Prostate gland (tissue), 2 donors: ENCODE results near the gene OTOP3. TPM values are rescaled to one million over a fixed set of nuclear protein-coding genes. Genes with fewer than 3 reads are reported as not detected.

Experiments
- DNase-seq: peaks from one replicate; pipeline ENCODE4 v3.0.0-alpha.2; 2019; ENCODE audit warnings: low spot score
- H3K27ac ChIP-seq, 2 donors: fragments of 200-600 bp; sonication (generic); 2 replicates each; pipeline ENCODE4 v1.5.1; 2017 to 2019
- H3K27me3 ChIP-seq: fragments of 200-600 bp; sonication (generic); replicated peaks from 2 replicates; pipeline ENCODE4 v1.5.1; 2019; ENCODE audit not compliant: insufficient read depth
- H3K36me3 ChIP-seq, 2 donors: fragments of 200-600 bp; sonication (generic); 1 replicate in 1 of 2; 2 replicates in 1 of 2; pipeline versions ENCODE4 v1.5.1 to v1.8.1; 2017 to 2019
- H3K4me1 ChIP-seq: fragments of 200-600 bp; sonication (generic); replicated peaks from 2 replicates; pipeline ENCODE4 v1.5.1; 2019
- H3K4me3 ChIP-seq, 2 donors: fragments of 200-600 bp; sonication (generic); 2 replicates each; pipeline ENCODE4 v1.5.1; 2017 to 2019
- H3K9me3 ChIP-seq: fragments of 200-600 bp; sonication (generic); 2 replicates; pipeline ENCODE4 v1.5.1; 2017
- CTCF ChIP-seq, 4 experiments: fragments of 200-600 bp in 2 of 4; fragments of 450-650 bp in 2 of 4; sonication (generic) in 2 of 4; IDR thresholded peaks; 1 replicate in 3 of 4; 2 replicates in 1 of 4; pipeline ENCODE4 v1.5.1; 2016 to 2019; ENCODE audit warnings: antibody characterized with exemption in 4 of 4, mild to moderate bottlenecking in 2 of 4, moderate library complexity in 2 of 4
- POLR2A ChIP-seq: fragments of 450-650 bp; IDR thresholded peaks from one replicate; pipeline ENCODE4 v1.6.1; 2016; ENCODE audit warnings: antibody characterized with exemption, mild to moderate bottlenecking
- POLR2AphosphoS5 ChIP-seq: sonication (generic); formaldehyde crosslinking; IDR thresholded peaks from one replicate; pipeline ENCODE4 v1.6.1; 2017; ENCODE audit warnings: antibody characterized with exemption
- WGBS: methylation state at CpG from one replicate; pipeline ENCODE4 v1.1.5; 2018; 5-methylcytosine and 5-hydroxymethylcytosine counted together
- intact Hi-C: fragments of 100-400 bp; cut with DNase I; formaldehyde crosslinking; loops from one replicate; pipeline ENCODE4 v1.14.2; 2022
- total RNA-seq, 2 donors: library from RNA; depleted of rRNA; stranded (reverse); fragments of >200 nt; gene quantifications; one replicate each; pipeline ENCODE4 v1.1.0, GENCODE V29; 2016

Gene OTOP3
- total RNA-seq, 2 donors from 2014 or later, result not detected

- Histone ChIP-seq H3K4me3 (no peak overlapping the region), H3K27ac (no peak overlapping the region), H3K27me3 (peaks cover 7% of the 10 kb centered on the region), H3K9me3 (no peaks in the 10 kb centered on the region), H3K36me3 (no peaks in the 10 kb centered on the region), H3K4me1 (no peaks in the 10 kb centered on the region)
- TF ChIP-seq POLR2AphosphoS5 (no peak), CTCF (IDR thresholded peaks at IDR 0.05) (no peak), POLR2A (no peak)
- intact Hi-C loops, result no loop called here
- no peak for DNase-seq
- 92% methylated on average over 23 of the region's 24 CpGs for WGBS
Measured at GRCh38 chr17:74930535-74931036, 5.1 kb upstream of the OTOP3 start.

- Histone ChIP-seq H3K4me3 (no peak overlapping the region), H3K9me3 (no peaks in the 10 kb centered on the region), H3K36me3 (no peaks in the 10 kb centered on the region), H3K4me1 (no peaks in the 10 kb centered on the region), H3K27ac (no peak overlapping the region), H3K27me3 (peaks cover 18% of the 10 kb centered on the region)
- WGBS, result 73% methylated on average over 3 of the region's 3 CpGs
- no peak for DNase-seq
- intact Hi-C loops, result no loop called here
- TF ChIP-seq CTCF (IDR thresholded peaks at IDR 0.05) (no peak), POLR2AphosphoS5 (no peak), POLR2A (no peak)
Measured at GRCh38 chr17:74935048-74935447, 650 bp upstream of the OTOP3 start.

- no peaks in the 10 kb centered on the region for H3K9me3 ChIP-seq
- intact Hi-C loops, result no loop called here
- no peaks in the 10 kb centered on the region for H3K4me1 ChIP-seq
- H3K27me3 ChIP-seq, result peaks cover 18% of the 10 kb centered on the region
- H3K4me3 ChIP-seq, result no peak overlapping the region
- no peaks in the 10 kb centered on the region for H3K36me3 ChIP-seq
- DNase-seq, result no peak
- H3K27ac ChIP-seq, result no peak overlapping the region
- WGBS, result 27% methylated on average over 5 of the region's 12 CpGs
- TF ChIP-seq POLR2A (no peak), POLR2AphosphoS5 (no peak), CTCF (IDR thresholded peaks at IDR 0.05) (no peak)
Measured at GRCh38 chr17:74936470-74936799, 737 bp downstream of the OTOP3 start.

GRCh38 chr17:74937064-74938051 is 1.7 kb downstream of the OTOP3 start:
- Histone ChIP-seq H3K9me3 (no peaks in the 10 kb centered on the region), H3K27me3 (peaks cover 24% of the 10 kb centered on the region), H3K4me1 (no peaks in the 10 kb centered on the region), H3K4me3 (no peak overlapping the region), H3K36me3 (no peaks in the 10 kb centered on the region), H3K27ac (no peak overlapping the region)
- 50% methylated on average over 11 of the region's 11 CpGs for WGBS
- TF ChIP-seq POLR2A (no peak), POLR2AphosphoS5 (no peak), CTCF (IDR thresholded peaks at IDR 0.05) (no peak)
- intact Hi-C loops, result no loop called here
- no peak for DNase-seq
